GM18951 (cell line): ENCODE measurements around the gene TRPM1.

Experiments used
- POLR2A ChIP-seq: IDR thresholded peaks from 4 replicates; pipeline ENCODE4 v1.6.1; 2011; ENCODE audit warnings: mild to moderate bottlenecking; ENCODE audit not compliant: insufficient read length, insufficient read depth; ENCODE audit errors: extremely low read depth
- in situ Hi-C: fragments of 300-500 bp; cut with MboI; formaldehyde crosslinking; loops from one replicate; pipeline ENCODE4 v1.12.0; 2022; ENCODE audit warnings: low sequenced_read_pairs, mixed read lengths, inconsistent platforms; ENCODE audit not compliant: unreplicated experiment

Gene TRPM1

GRCh38 chr15:31101262-31102038 lies at the start of gene TRPM1:
TRPM1 (minus strand) TSS chr15:31101725; CDS start chr15:31081355, 20,370 bp downstream.
- no peak for TF ChIP-seq POLR2A
- in situ Hi-C loops, result no loop called here

- TF ChIP-seq POLR2A, result no peak
- in situ Hi-C loops, result no loop called here
These were observed 49.3 kb upstream of the TRPM1 start for GRCh38 chr15:31150732-31151231.

- in situ Hi-C loops, result no loop called here
- TF ChIP-seq POLR2A, result no peak
These were observed 48.5 kb upstream of the TRPM1 start for GRCh38 chr15:31149987-31150386.

GRCh38 chr15:31149088-31149505 lies 47.6 kb upstream of the TRPM1 start:
- TF ChIP-seq POLR2A, result no peak
- in situ Hi-C loops, result no loop called here

GRCh38 chr15:31148297-31149087 lies 47.0 kb upstream of the TRPM1 start:
- in situ Hi-C loops, result no loop called here
- TF ChIP-seq POLR2A, result no peak

- in situ Hi-C loops, result no loop called here
- TF ChIP-seq POLR2A, result no peak
These were observed 46.4 kb upstream of the TRPM1 start for GRCh38 chr15:31147944-31148296.

- in situ Hi-C loops, result no loop called here
- no peak for TF ChIP-seq POLR2A
These were observed 45.9 kb upstream of the TRPM1 start for GRCh38 chr15:31147456-31147855.

GRCh38 chr15:31145271-31145911 lies 43.9 kb upstream of the TRPM1 start:
- in situ Hi-C loops, result no loop called here
- no peak for TF ChIP-seq POLR2A

- in situ Hi-C loops, result no loop called here
- TF ChIP-seq POLR2A, result no peak
These were observed 40.3 kb upstream of the TRPM1 start for GRCh38 chr15:31141792-31142191.

GRCh38 chr15:31136607-31137328 lies 35.2 kb upstream of the TRPM1 start:
- in situ Hi-C loops, result no loop called here

GRCh38 chr15:31136016-31136415 lies 34.5 kb upstream of the TRPM1 start:
- TF ChIP-seq POLR2A, result no peak
- in situ Hi-C loops, result no loop called here

More at GRCh38 chr15:31136607-31137328, 35.2 kb upstream of the TRPM1 start:
- TF ChIP-seq POLR2A, result no peak

GRCh38 chr15:31135523-31135922 lies 34.0 kb upstream of the TRPM1 start:
- TF ChIP-seq POLR2A, result no peak
- in situ Hi-C loops, result no loop called here

- in situ Hi-C loops, result no loop called here
- no peak for TF ChIP-seq POLR2A
These were observed 32.4 kb upstream of the TRPM1 start for GRCh38 chr15:31133890-31134289.

- in situ Hi-C loops, result no loop called here
- no peak for TF ChIP-seq POLR2A
These were observed 30.4 kb upstream of the TRPM1 start for GRCh38 chr15:31131853-31132375.
